K562 (cell line): Measurements from ENCODE around the gene KIAA0825. TPM values are rescaled to one million over a fixed set of nuclear protein-coding genes. Genes with fewer than 3 reads are reported as not detected.

Experiments used
- ARID3B ChIP-seq: fragments of 250-450 bp; sonication (Bioruptor Pico); IDR thresholded peaks from 2 replicates; pipeline ENCODE4 v1.4.0; 2020; ENCODE audit warnings: borderline replicate concordance
- CCNT2 ChIP-seq: IDR thresholded peaks from 2 replicates; pipeline ENCODE4 v1.6.1; 2011; ENCODE audit warnings: borderline replicate concordance, low read depth, mild to moderate bottlenecking, moderate library complexity, mixed read lengths, low read length; ENCODE audit not compliant: insufficient read length; ENCODE audit errors: extremely low read depth
- RNF219 ChIP-seq: fragments of 250-450 bp; sonication (Bioruptor Pico); IDR thresholded peaks from 2 replicates; pipeline ENCODE4 v1.5.0; 2022; ENCODE audit warnings: mild to moderate bottlenecking
- SMAD3 ChIP-seq: fragments of 450-650 bp; formaldehyde crosslinking; conservative IDR thresholded peaks from 2 replicates; pipeline ENCODE4 v1.4.0; 2020; ENCODE audit warnings: mild to moderate bottlenecking
- THAP7 ChIP-seq: fragments of 250-450 bp; sonication (Bioruptor Pico); IDR thresholded peaks from 2 replicates; pipeline ENCODE4 v1.5.0; 2021
- ZBTB7A ChIP-seq: IDR thresholded peaks from 2 replicates; pipeline ENCODE4 v1.6.1; 2011; ENCODE audit warnings: low read depth, mild to moderate bottlenecking, low read length, moderate library complexity, borderline replicate concordance; ENCODE audit not compliant: control insufficient read depth
- ZNF12 ChIP-seq: sonication (generic); formaldehyde crosslinking; IDR thresholded peaks from 2 replicates; pipeline ENCODE4 v1.4.0; 2020; ENCODE audit warnings: mild to moderate bottlenecking, missing genetic modification reagents
- ZNF217 ChIP-seq: sonication (generic); formaldehyde crosslinking; IDR thresholded peaks from 2 replicates; pipeline ENCODE4 v1.8.0; 2022; ENCODE audit warnings: mild to moderate bottlenecking, missing genetic modification reagents
- ZZZ3 ChIP-seq: fragments of 450-650 bp; IDR thresholded peaks from 2 replicates; pipeline ENCODE4 v1.6.1; 2016; ENCODE audit warnings: antibody characterized with exemption, mild to moderate bottlenecking, moderate library complexity
- polyA plus RNA-seq, 8 experiments: library from polyadenylated mRNA; depleted of rRNA in 4 of 8; stranded (reverse) in 5 of 8; unstranded in 3 of 8; fragments of >200 nt; fragmentation: Nextera tagmentation in 2 of 8; fragmentation: Illumina TruSeq in 1 of 8; extraction: Ambion mirVana in 2 of 8; extraction: Trizol in 1 of 8; gene quantifications; 2 replicates each; pipeline versions ENCODE4 v1.2.1 to v1.2.3, GENCODE V29; 2011 to 2014; ENCODE audit warnings: inconsistent platforms in 1 of 8, missing spikeins in 1 of 8
- total RNA-seq, 7 experiments: library from RNA; depleted of rRNA in 6 of 7; stranded (reverse); fragments of >200 nt in 6 of 7; fragmentation: Illumina TruSeq in 2 of 7; extraction: Trizol in 2 of 7; gene quantifications; 2 replicates each; pipeline versions ENCODE4 v1.2.1 to v1.2.3, GENCODE V29; 2011 to 2021; ENCODE audit warnings: low replicate concordance in 1 of 7
- TF ChIP-seq, protein P1 (sequence below): sonication (generic); formaldehyde crosslinking; IDR thresholded peaks from 2 replicates; pipeline ENCODE4 v1.9.0; 2022; ENCODE audit warnings: mild to moderate bottlenecking, missing genetic modification reagents

The KIAA0825 gene
- total and polyA plus RNA-seq, 9 of the 15 experiments (the other 6 are each of a cell fraction or from before 2014, with no cell fraction given): 0.05 to 0.36 (median 0.16) TPM; not detected in 1

GRCh38 chr5:94467346-94467953 is 151.0 kb downstream of the KIAA0825 start (continued):
- TF ChIP-seq RNF219: no peak
- no peak for TF ChIP-seq ZNF217
- TF ChIP-seq ZBTB7A: no peak
- no peak for TF ChIP-seq ZZZ3
- TF ChIP-seq CCNT2: no peak
- no peak for TF ChIP-seq ARID3B (CRISPR knock-in tag)
- no peak for TF ChIP-seq THAP7 (CRISPR knock-in tag)
- no peak for TF ChIP-seq ZNF12 (CRISPR knock-in tag)
- TF ChIP-seq, protein P1, sequence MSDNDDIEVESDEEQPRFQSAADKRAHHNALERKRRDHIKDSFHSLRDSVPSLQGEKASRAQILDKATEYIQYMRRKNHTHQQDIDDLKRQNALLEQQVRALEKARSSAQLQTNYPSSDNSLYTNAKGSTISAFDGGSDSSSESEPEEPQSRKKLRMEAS (CRISPR knock-in tag): no peak
- no peak for TF ChIP-seq SMAD3
